HFF-Myc (cell line): Measurements from ENCODE around the gene ZNF761.

Source experiments
- DNase-seq: peaks from one replicate; pipeline ENCODE4 v3.0.0-alpha.2; 2011; ENCODE audit warnings: low read depth; ENCODE audit errors: extremely low read depth
- H3K4me3 ChIP-seq: replicated peaks from 2 replicates; pipeline ENCODE4 v1.5.1; 2011; ENCODE audit warnings: low read depth, mild to moderate bottlenecking, control low read depth, low read length
- CTCF ChIP-seq: IDR thresholded peaks from 2 replicates; pipeline ENCODE4 v1.5.1; 2012; ENCODE audit warnings: mild to moderate bottlenecking, low read depth, low read length, control low read depth; ENCODE audit errors: missing control alignments

Gene ZNF761

GRCh38 chr19:53506728-53507127, 74.9 kb downstream of the ZNF761 start:
- TF ChIP-seq CTCF = no peak
- DNase-seq = no peak
- no peak overlapping the region for H3K4me3 ChIP-seq
